GM19468 (cell line): Measurements from ENCODE around the gene ANXA3.
"Not testable (repeated sequence)": the region's sequence is repeated elsewhere in the genome, so short reads cannot be mapped to it uniquely, and the experiment has no call there.

Experiments used
- ATAC-seq: cut with Tn5 transposase; IDR thresholded peaks from one replicate; pipeline ENCODE4 v1.9.1; 2021; ENCODE audit warnings: mild to moderate bottlenecking, moderate library complexity, moderate number of reproducible peaks; ENCODE audit not compliant: unreplicated experiment; ENCODE audit errors: extremely low read depth

The ANXA3 gene

GRCh38 chr4:78568640-78569305, 17.2 kb downstream of the ANXA3 start:
- ATAC-seq, result peak; percentile 41

DNA sequence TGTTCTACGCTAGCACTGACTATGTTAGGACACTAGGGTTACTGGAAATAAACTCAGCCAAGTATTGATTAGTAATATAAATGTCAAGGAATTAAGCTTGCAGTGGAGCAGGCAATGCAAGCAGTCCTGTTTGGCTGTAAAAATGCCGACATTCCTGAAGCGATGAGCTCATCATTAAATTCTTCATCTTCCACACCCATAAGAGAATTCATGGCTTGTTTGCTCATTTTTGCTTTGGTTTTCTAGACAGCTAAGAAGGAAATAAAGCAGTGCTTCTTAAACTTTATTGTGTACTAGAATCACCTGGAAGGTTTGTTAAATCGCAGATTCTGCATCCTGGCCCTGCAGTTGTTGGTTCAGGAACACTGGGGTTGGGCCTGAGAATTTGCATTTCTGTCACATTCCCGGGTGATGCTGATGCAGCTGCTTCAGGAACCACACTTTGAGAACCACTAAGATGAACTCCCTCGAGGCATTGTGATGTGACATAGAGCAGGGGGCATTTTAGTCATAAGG, 17.8 kb downstream of the ANXA3 start:
- ATAC-seq, result no peak

DNA sequence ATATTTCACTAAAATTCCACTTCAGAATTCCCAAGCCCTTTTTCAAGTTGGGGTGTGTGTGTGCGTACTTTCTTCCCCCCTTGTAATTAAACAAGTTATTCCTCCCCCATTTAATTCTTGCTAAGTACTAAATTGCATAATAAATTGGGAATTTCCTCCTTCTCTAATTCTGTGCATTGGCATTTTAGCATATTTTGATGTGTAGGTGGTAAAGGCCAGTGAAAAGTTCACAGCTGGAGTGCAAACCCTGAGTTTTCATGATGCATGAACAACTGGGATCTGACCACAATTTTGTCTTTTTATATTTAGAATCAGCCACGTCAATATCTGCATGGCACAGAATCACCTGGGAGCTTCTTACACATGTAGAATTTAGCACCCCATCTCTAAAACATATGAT, 18.5 kb downstream of the ANXA3 start:
- no peak for ATAC-seq

GRCh38 chr4:78571804-78572203, 20.2 kb downstream of the ANXA3 start:
- ATAC-seq, result no peak

DNA sequence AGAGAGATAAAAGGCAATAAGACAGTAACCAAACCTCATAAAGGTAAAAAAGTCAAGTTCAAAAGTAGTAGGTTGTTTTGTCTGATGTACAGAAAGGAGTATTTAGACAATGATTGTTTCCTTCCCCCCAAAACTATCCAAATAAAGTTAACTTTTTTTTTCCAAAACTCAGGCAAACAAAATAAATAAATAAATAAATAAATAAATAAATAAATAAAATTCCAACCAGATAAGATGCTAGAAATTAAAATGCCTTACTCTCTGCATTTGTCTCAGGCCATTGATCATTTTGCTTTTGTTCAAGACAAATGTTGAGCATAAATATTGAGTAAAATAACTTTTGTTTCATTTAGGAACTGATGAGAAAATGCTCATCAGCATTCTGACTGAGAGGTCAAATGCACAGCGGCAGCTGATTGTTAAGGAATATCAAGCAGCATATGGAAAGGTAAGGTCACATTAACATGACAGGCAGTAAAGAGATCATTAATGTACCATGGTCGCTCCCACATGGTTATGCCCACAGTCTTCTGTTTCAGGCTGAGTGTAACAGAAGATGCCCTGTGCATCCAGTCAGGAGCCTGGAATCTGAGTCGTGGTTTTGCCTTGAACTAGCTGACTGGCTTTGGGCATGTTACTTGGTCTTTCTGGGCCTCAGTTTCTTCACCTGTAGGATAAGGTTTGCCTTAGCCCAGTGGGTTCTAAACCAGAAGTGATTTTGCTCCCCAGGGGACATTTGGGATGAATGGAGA, 27.3 kb downstream of the ANXA3 start:
- no peak for ATAC-seq

DNA sequence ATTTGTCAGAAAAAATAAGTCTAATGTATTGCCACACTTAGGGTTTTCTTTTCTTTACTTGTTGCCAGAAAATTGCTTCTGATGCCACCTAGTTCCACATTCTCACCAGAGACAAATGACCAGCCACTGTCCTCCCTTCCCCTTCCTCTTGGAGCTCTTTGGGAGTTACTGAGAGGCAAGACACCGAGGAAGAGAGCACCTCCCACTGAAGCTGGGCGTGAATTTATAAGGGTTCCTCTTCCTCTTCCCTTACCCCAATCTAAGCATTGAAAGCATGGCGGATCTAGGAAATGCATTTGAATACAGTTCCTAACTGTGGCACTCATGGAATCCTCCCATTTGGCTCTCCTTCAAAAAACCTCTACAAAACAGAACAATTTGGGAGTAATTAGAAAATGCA, 30.0 kb downstream of the ANXA3 start:
- no peak for ATAC-seq

DNA sequence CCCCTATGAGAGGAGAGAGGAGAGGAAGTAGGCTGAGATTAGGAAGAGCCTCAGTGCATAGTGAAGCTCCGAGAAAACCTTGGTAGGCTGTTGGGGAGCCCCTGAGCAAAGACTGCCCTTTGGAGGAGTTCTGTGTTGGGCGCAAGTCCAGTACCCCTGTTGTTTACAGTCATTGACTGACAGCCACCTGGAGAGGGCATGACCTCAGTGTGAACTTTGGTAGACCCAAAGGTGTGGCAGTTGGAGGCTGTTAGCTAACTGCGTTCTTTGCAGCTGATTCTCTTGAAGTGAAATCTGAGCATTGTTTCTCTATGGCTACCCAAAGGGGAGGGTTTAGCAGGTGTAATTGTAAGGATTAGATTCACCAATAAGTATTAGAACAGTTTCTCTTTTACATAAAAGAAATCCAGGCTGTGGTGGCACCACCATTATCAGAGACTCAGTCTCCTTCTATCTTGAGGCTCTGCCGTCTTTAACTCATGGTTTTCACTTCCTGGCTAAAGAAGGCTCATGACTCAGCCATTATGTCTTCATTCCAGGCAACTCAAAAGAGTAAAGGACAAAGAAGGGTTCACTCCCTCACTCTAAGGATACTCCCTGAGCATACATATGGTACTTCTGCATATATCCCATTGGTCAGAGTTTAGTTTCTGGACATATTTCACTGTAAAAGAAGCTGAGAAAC, 33.4 kb downstream of the ANXA3 start:
- ATAC-seq, result no peak

DNA sequence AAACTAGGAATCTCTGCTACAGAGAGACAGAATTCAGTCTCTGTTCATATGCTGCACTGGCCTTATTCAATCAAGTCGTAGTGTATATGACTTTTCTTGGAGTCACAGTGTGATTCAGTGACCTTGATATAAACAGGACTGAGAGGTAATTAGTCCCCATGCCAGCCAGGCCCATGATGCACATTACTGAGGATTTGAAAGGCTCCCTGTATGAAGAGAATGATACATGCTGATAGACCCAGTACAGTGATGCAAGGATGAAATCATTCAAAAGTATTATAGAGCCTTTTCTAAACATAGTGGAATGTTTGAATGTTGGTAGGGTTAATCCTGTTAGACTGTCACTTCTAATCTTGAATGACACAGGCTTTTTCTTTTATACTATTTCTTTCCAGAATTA, 34.1 kb downstream of the ANXA3 start:
- ATAC-seq, result no peak

DNA sequence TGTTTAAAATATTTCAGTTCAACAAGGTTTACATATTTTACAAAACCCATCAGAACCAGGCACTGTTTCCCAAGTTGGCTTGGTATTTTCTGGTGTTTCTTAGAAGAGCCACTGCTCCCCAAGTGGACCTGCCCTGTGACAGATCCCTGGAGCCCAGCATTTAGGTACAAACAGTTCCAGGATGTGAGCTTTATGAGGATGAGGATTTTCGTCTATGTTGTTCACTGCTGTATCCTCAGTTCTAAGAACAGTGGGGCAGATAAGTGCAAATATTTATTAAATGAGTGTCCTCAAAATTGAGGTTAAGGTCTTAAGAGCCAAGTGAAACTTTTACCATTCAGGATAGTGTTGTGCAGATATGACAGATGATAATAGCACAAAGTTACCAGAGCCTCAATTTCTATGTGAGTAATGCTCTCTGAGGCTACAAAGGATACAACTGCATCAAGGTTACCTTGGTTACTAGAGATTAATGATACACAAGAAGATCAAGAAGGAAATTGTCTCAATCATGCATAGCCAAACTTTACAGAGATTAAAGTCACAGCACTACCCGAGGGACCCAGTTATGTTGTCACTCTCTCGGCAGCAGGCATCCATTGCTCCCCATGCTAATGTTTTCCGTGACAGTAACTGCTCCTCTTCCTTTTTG, 37.5 kb downstream of the ANXA3 start:
- ATAC-seq, result no peak

DNA sequence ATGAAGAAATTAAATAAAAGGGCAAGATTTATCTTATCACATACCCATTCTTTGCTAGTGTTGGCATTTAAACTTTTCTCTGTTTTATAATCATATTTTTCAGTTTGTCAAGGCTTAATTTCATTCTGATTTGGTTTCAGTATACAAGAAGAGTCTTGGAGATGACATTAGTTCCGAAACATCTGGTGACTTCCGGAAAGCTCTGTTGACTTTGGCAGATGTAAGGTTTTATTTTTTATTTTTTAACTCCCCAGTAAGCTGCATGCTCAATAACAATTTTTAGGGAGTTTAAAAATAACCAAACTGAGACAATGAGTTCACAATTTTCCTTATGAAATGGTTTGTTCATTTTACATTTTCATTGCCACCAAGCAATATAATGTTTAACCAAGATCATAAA, 39.8 kb downstream of the ANXA3 start:
- no peak for ATAC-seq

DNA sequence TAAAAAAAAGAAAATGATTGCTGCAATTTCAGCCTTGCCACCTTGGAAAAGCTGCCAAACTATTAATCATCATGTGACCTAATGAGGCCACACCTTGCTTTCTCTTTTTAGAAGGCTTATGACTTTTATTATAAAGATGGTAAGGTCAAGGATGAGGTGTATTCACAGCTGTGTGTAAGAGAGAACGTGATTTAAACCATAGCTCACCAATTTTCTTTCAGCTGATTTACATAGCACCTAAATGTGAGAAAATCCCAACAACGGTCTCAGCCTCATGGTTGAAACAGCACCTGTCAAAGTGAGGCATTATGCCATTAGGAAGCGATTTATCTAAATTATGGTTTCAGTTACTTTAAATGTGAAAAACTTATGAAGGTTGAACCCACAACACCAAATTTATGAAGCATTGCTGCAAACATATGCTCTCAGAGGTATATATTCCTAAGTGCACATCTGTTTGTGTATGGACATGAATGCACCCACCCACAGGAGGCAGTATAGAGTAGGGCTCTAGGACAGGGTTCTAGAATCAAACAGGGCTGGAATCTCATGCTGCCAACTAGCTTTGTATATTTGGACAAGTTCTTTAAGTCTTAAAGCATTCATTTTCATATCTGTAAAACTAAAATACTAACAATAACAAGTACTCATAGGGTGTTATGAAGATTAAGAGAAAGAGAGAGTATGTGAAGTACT, 40.7 kb downstream of the ANXA3 start:
- peak; percentile 34 for ATAC-seq

GRCh38 chr4:78596111-78596742, 44.7 kb downstream of the ANXA3 start:
- no peak for ATAC-seq

DNA sequence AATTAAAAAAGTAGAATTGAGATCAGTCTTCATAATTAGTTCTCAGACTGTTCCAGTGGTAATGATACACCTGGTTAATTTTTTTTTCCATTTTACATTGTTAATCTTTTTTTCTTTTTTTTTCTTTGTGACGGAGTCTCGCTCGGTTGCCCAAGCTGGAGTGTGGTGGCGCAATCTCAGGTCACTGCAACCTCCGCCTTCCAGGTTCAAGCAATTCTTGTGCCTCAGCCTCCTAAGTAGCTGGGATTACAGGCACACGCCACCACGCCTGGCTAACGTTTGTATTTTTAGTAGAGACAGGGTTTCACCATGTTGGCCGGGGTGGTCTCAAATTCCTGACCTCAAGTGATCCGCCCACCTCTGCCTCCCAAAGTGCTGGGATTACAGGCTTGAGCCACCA, 46.9 kb downstream of the ANXA3 start:
- not testable (repeated sequence) for ATAC-seq

DNA sequence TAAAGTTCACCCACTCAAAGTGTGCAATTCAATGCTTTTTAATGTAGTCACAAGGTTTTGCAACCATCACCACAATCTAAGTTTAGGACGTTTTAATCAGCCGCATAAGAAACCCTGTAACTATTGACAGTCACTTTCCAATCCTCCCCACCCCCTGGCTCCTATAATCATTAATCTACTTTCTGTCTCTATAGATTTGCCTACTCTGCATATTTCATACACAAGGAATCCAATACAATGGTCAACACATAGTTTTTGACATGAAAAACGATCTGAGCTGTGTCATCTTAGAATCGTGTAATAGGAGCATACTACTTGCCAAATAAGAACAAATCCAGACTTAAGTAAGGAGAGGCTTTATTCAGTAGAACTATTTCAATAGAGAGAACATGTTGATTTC, 47.6 kb downstream of the ANXA3 start:
- ATAC-seq, result no peak

GRCh38 chr4:78599931-78600375, 48.4 kb downstream of the ANXA3 start:
- no peak for ATAC-seq

DNA sequence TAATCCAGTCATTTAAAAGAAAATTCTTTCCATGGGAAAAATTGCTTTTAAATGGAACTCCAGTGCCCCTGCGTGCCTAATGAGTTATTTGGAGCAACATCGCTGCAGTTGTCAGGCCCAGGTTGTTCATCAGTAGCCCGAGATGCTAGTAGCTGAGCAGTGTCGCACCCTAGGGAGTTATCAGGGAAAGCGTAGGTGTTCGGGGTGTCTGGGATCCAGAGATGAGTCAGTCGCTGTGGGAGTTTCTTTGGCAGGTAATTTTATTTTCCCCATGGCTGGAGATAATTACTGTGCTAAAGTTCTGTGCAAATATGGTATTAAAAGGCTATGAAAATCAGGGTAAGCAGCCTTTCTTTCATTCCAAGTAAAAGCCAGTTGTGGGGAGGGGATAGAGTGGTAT, 49.4 kb downstream of the ANXA3 start:
- no peak for ATAC-seq

DNA sequence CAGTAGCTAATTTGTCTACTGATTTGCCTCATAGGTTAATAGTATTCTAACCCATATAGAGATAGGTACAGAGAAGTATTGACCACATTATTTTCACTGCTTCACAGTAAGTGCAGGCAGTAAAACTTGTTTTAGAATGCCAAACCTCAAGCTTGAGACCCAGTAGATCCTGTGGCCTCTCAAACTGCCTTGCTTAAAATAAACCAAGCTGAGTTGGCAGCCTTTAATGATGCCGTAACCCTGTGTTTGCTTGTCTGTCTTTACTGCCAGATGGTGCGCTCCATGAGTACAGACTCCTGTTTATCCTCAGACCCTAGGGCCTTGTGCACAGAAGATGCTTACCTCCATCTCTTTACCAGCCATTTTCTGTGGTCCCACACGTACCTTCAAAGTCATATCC, 50.8 kb downstream of the ANXA3 start:
- ATAC-seq, result no peak

DNA sequence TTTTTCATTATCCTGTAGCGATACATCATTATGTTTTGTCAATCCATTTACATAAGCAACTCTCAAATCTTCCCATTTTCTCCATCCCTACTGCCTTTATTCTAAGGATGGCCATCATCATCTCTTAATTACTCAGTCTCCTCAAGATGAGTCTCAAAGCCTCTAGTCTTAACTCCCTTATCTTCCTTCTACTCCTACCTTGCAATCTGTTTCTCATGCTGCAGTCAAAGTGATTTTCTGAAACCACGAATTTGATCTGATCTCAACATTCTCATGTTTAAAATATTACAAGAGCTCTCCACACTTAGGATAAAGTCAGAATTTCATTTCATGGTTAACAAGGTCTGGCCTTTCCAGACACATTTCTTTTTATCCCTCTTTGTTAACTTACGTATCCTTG, 51.8 kb downstream of the ANXA3 start:
- ATAC-seq, result no peak

GRCh38 chr4:78604988-78605387, 53.4 kb downstream of the ANXA3 start:
- ATAC-seq, result no peak

GRCh38 chr4:78606035-78606434, 54.5 kb downstream of the ANXA3 start:
- no peak for ATAC-seq
